AML-193 (cell line): ENCODE data around the gene ZER1.

Experiments used
- DNase-seq, 2 experiments: peaks; one replicate each; lab custom pipeline; 2025; lab: John Stamatoyannopoulos, UW

ZER1 gene

GRCh38 chr9:128735373-128735772 lies 36.4 kb downstream of the ZER1 start:
- DNase-seq, result no peak

DNA sequence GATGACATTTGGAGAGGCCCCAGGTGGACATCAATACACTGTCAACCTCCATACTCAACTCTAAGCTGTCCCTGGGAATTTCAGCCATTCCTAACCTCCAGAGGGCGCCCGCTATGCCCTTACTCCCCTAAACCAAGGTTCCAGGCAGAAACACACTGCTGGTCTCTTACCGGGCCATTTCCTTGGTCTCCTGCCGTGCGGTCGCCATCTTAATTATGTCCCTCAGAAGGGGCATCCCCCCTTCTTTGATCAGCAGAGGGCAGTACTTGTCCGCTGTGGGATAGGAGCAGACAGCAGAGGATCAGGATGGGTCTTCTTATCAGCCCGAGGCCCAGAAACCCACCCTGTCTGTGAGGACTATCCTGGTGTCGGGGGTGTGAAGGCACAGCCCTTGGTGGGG lies 38.5 kb downstream of the ZER1 start:
- peak in 1 of 2 experiments; percentile 23 for DNase-seq

GRCh38 chr9:128732576-128732975 lies 39.2 kb downstream of the ZER1 start:
- no peak for DNase-seq

GRCh38 chr9:128731691-128732090 lies 40.0 kb downstream of the ZER1 start:
- DNase-seq, result no peak

GRCh38 chr9:128731093-128731492 lies 40.6 kb downstream of the ZER1 start:
- DNase-seq, result no peak

GRCh38 chr9:128729766-128730517 lies 41.8 kb downstream of the ZER1 start:
- no peak for DNase-seq

DNA sequence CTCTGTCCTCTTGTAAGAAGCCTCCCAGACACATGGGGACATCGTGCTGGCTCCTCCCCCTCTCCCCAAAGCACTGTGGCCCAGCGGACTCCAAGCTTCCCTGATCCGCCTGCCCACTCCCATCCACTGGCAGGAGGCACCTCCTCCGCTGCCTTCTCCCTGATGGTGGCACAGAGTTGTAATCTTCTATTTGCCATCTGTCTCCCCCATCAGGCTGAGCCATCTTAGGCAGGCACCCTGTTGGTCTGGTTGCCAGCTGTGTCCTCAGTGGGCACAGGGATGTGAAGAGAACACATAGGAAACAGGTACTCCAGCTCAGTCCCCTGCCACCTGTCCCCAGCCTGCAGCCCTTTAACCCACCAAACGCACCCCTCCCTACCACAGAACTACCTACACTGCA lies 42.4 kb downstream of the ZER1 start:
- no peak for DNase-seq

DNA sequence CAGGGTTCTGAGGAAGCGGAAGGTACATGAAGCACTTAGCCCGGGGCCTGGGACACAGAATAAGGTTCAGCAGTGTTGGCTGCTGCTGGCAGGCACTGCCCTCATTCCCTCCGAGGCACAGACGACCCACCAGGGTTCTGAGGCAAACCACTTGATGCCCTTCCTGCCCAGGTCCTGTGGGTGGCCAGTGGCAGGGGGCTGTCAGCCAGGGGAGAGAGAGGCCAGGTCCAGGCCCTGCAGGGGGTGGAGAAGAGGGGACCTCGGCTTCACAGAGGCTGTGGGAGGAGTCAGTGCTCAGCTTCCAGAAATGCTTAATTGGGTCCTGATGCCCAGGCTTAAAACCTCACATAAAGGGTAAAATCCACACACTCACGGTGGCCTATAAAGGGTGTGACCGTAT lies 43.4 kb downstream of the ZER1 start:
- DNase-seq, result no peak

GRCh38 chr9:128727640-128728248 lies 44.0 kb downstream of the ZER1 start:
- no peak for DNase-seq

DNA sequence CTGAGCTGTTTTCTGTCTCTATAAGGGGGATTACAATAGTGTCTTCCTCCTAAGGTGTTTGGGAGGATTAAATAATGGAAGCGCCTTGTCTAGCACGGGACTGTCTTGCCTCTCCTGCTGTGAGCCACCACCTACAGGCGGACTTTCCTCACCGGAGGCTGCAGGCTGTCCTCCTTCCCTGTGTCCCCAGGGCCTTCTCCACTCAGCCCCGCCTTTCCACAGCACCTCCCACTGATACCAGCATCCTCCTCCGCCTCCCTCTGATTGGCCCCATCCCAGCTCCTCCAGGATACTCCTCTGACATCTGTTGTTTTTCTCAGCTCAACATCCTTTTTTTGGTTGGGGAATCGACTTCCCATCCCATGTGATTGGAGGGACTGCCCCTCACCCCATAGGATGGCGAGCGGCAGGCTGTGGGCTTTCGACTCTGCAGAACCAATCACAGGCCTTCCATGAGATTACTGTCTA lies 46.9 kb downstream of the ZER1 start:
- peak; percentile 25 to 63 for DNase-seq

GRCh38 chr9:128723866-128724743 lies 47.6 kb downstream of the ZER1 start, which contains the start of gene ZDHHC12:
Gene ZDHHC12, minus strand, starts transcription at chr9:128724127. Its CDS starts 34 bp downstream, at chr9:128724093.
- DNase-seq, result peak; percentile 97 to 98

DNA sequence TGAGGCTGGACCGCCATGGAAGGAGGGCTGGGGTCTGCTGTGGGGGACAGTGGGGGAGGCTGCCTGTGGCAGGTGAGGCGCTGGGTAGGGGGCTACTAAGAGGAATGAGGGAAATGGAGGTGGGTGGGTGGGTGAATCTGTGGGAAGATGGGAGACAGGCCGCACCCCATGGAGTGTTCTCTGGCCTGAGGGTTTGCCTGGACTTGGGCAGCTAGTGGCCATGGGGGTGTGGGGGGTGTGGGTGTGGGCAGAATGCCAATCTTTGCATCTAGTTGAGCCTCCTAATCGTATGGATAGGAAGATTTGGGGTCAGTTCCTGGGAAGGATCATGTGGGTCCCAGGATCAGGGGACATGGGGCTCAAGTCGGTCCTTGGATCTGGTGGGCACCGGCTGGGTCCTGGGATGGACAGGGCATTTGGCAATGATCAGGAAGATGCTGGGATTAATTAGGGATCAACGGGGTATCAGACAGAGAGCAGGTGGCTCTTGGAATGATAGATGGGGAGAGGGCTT lies 48.3 kb downstream of the ZER1 start:
- DNase-seq, result no peak

DNA sequence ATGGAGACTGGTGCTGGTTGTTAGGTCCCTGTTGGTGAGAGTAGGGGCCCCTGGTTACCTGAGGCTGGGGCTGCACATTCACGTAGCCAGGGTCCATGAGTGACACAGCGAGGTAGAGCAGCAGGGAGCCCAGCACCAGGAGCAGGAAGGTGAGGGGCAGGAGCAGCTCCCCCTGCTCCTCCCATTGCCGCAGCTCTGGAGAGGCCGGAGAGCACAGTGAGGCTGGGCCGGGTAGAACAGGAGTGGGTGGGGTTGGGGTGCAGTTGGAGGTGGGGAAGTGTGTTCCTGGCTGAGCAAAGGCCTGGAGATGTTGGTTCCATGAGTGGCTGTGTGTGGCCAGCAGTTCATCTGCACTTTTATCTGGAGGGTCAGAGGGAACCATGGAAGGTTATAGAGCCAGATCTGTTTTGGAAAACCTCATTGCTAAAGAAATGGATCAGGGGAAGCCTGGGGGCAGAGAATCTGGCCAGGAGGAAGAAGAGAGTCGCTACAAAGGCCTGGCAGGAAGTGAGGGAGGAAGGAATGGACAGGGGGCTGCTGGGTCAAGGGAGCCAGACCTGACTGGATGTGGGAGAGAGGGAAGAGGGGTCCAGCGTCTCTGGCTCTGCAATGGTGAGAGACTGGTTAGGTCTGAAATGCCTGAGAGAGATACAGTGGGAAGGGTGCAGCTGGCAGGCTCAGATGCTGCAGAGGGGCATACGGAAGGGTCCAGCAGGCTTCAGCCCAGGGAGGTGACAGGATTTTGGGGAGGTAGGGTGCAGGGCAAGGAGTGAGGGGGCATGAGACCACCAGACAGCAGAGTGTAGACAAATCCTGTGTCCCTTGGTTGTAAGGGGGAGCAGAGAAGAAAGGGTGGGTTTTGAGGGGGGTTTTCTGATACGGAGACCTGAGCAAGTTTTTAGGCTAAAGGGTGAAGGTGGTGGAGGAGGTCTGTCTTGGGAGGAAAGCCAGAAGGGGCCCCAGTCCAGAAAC lies 49.1 kb downstream of the ZER1 start:
- no peak for DNase-seq

GRCh38 chr9:128721487-128722010 lies 50.2 kb downstream of the ZER1 start:
- DNase-seq, result no peak

GRCh38 chr9:128720841-128721486 lies 50.8 kb downstream of the ZER1 start:
- no peak for DNase-seq

DNA sequence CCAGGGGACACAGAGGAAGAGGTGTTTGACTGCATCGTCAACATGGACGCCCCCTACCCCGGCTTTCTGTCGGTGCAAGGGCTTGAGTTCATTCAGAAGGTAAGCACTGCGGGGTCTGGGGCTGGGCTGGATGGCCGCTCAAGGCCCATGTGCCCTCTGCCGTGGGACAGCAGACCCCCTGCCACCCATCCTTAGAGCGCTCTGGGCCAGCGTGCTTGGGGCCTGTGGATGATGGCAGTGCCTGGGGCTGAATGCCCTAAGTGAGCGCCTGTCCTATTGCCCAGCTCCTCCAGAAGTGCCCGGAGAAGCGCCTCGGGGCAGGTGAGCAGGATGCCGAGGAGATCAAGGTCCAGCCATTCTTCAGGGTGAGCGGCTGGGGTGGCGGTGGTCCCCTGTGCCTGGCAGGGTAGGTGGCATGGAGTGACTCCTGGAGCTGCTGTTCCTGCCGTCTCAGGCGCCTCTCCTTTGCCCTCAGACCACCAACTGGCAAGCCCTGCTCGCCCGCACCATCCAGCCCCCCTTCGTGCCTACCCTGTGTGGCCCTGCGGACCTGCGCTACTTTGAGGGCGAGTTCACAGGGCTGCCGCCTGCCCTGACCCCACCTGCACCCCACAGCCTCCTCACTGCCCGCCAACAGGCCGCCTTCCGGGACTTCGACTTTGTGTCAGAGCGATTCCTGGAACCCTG lies 51.7 kb downstream of the ZER1 start:
- DNase-seq, result no peak

GRCh38 chr9:128718475-128718874 lies 53.3 kb downstream of the ZER1 start:
- no peak for DNase-seq

- no peak for DNase-seq
Measured at GRCh38 chr9:128718047-128718446, 53.7 kb downstream of the ZER1 start.

DNA sequence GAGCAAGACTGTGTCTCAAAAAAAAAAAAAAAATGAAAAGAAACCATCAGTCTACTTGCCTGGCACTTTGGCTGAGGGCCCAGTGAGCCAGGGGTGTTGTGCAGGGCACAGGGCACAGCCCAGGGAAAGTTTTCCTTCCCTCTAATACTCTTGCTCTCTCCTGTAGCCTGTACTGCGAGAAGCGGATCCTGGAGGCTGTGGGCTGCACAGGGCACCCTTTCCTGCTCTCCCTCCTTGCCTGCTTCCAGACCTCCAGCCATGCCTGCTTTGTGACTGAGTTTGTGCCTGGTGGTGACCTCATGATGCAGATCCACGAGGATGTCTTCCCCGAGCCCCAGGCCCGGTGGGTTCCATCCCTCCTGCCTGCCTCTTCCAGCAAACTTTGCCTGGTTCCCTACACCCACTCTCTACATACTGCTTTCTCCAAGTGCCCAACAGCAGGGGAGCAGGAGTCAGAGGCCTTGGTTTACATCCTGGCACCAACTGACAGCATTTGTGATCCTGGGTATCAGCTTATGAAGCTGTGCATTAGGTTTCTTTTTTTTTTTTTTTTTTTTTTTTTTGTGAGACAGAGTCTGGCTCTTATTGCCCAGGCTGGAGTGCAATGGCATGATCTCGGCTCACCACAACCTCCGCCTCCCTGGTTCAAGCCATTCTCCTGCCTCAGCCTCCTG lies 55.0 kb downstream of the ZER1 start:
- no peak for DNase-seq
